Measurements from ENCODE around the gene MPC1.

The MPC1 gene

GRCh38 chr6:166382933-166383801 is at the start of gene MPC1:
TSS of gene MPC1 (minus strand) at chr6:166382940. CDS start at chr6:166382876, 64 bp downstream.
- peak; percentile 87 to 89 for DNase-seq (ENCODE audit: low read depth in 2 of 2)

- no peak for DNase-seq (ENCODE audit: low read depth in 2 of 2)
These were observed 47.5 kb upstream of the MPC1 start for GRCh38 chr6:166430269-166430668.

DNA sequence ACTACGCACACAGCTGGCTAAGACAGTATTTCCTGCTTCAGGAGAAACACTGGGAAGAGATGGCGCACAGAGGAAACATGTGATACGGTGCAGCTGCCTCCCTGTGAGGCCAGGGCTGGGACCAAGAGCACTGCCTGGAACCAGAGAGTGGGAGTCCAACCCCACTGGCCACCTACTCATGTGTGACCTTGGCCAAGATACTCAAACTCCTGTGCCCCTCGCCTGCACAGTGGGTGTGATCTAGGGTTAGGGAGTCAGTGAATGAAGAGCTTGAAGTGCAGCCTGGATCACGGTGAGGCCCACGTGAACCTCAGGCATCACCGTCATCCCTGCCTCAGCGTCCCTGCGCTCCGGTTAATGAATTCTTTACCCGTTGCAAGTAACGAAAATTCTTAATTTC is 41.7 kb upstream of the MPC1 start:
- no peak for DNase-seq (ENCODE audit: low read depth in 2 of 2)

DNA sequence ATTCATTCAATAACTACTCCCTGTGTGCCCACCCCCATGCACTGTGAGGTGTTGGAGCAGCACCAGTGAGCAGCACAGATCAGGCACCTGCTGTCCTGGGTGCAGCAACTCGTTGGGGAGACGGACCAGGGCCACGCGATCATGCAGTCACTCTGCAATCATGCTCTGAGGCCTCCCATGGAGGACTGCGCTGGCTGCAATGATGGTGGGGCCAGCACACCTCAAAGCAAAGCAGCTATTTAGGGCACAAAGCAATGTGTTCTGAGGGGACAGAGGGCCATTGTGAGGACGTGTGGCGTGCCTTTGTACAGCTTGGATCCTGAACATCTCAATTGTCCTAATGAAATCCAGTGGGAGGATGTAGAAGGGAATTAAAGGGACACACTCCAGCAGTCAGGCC is 41.0 kb upstream of the MPC1 start:
- no peak for DNase-seq (ENCODE audit: low read depth in 2 of 2)

DNA sequence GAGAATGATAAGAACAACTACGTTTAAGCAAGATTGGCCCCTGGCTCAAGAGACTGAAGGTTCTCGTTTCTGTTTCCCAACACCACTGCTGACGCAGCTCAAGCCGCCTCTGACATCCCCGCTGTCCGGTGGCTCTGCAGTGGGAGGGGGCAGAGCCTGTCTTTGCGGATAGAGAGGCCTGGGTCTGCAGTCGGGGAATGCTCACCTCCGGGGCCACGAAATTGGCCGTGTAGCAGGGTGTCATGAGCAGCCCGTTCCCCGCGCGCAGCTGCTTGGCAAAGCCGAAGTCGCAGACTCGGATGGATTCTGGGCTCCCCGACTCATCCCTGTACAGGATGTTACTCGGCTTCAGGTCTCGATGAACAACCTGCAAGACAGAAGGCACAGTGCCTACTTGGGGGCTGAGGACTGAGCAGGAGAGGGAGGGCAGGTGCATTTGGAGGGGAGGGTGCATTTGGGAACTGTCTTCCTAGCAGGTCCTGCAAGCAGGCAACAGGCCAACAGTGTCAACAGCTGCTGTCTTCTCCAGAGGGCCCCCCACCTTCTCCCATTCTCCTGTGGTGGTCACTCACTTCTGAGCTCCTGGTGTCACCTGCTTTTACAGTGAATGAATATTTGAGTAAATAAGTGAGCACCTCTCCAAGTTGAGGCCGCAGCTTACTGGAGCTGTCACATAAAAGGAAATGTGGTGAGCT is 40.5 kb upstream of the MPC1 start:
- DNase-seq (ENCODE audit: low read depth in 2 of 2), result no peak

GRCh38 chr6:166422201-166422940 is 39.6 kb upstream of the MPC1 start:
- DNase-seq (ENCODE audit: low read depth in 2 of 2), result no peak

- no peak for DNase-seq (ENCODE audit: low read depth in 2 of 2)
These were observed 37.6 kb upstream of the MPC1 start for GRCh38 chr6:166420351-166420750.

GRCh38 chr6:166419717-166420116 is 37.0 kb upstream of the MPC1 start:
- no peak for DNase-seq (ENCODE audit: low read depth in 2 of 2)

GRCh38 chr6:166419286-166419685 is 36.5 kb upstream of the MPC1 start:
- peak in 1 of 2 donors; percentile 31 for DNase-seq (ENCODE audit: low read depth in 2 of 2)

- DNase-seq (ENCODE audit: low read depth in 2 of 2), result no peak
These were observed 36.0 kb upstream of the MPC1 start for GRCh38 chr6:166418691-166419143.

DNA sequence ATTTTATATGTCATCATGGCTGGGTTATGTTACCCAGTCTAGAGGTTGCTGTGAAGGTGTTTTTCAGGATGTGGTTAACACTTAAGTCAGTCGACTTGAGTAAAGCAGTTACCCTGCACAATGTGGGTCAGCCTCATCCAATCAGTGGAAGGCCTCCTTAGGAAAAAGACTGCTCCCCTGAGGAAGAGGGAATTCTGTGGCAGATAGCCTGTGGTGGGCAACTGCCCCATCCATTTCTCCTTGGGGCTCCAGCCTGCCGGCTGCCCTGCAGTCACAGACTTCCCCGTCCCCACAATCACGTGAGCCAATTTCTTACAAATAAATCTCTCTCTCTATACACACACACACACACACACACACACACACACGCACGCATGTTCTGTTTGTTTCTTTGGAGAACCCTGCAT is 34.5 kb upstream of the MPC1 start:
- DNase-seq (ENCODE audit: low read depth in 2 of 2), result peak in 1 of 2 donors; percentile 15

- no peak for DNase-seq (ENCODE audit: low read depth in 2 of 2)
These were observed 33.1 kb upstream of the MPC1 start for GRCh38 chr6:166415833-166416347.

DNA sequence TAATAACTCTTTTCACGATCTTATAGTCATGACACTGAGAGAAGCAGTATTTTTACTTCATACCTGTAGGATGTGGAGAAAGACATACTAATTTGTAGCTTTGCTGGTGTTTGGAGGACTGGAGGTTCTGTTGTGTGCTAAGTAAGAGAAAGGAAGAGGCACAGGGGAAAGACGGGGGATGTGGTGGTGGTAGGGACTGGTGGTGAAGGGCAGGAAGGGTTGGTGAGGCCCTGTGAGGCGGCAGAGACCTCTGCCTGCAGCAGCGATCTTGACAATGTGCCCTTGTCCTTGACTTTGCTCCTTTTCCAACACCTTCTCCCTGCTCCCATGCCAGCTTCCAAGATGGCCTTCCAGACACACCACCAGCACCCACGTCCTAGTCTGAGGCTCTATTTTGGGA is 32.6 kb upstream of the MPC1 start:
- no peak for DNase-seq (ENCODE audit: low read depth in 2 of 2)

GRCh38 chr6:166413491-166413951 is 30.8 kb upstream of the MPC1 start:
- DNase-seq (ENCODE audit: low read depth in 2 of 2), result no peak

- no peak for DNase-seq (ENCODE audit: low read depth in 2 of 2)
These were observed 30.2 kb upstream of the MPC1 start for GRCh38 chr6:166412911-166413384.

DNA sequence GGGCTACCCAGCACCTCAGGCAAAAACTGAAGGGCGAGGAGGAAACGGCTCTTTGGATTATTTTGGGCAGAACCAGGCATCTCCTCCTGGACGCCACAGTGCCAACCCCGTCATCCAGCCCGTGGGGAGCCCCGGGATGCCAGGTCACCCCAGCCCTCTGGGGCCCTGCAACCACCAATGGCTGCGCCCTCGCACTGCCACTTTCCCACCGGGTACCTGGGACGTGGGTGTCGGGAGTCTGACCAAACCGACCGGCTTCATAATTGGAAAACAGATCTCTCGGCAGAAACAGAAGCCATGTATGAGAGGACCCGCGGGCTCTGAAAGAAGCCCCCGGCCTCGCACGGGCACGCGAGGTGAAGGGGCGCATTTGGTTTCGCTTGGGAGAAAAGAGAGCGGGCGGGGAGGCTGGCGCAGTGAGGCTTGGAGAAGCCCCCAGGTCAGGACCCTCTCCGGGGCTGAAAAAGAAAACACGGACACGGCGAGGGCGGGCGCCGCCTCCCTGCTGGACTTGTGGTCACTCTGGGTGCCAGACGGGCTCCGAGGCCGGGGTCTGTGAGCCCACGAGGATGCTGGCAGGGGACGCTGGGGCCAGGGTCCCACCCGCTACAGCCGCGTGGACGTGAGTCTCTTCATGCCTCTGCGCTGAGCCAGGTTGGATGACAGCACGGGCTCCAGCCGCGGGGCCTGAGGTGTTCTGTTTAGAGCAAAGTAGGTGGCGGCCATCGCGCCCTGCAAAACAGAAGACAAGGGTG is 29.6 kb upstream of the MPC1 start:
- DNase-seq (ENCODE audit: low read depth in 2 of 2), result no peak

DNA sequence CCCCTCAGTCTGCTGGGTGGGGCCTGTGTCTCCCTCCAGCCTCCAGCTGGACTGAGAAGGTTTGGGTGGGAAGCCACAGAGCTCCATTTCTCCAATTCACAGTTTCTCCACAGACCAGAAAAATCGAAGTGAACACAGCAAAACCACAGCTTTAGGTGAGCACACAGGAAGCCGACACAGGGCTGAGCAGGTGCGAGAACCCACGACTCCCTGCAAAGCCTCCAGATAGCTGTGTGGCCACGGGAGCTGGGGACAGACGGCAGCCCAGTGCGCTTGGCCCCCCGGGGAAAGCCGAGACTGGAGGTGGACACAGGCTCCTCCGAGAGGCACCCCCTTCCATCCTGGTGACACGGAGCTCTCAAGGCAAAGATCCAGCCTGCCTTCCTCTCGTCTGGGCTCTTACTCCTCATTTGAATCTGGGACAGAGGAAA is 29.0 kb upstream of the MPC1 start:
- DNase-seq (ENCODE audit: low read depth in 2 of 2), result no peak

- DNase-seq (ENCODE audit: low read depth in 2 of 2), result no peak
These were observed 28.5 kb upstream of the MPC1 start for GRCh38 chr6:166411271-166411670.

DNA sequence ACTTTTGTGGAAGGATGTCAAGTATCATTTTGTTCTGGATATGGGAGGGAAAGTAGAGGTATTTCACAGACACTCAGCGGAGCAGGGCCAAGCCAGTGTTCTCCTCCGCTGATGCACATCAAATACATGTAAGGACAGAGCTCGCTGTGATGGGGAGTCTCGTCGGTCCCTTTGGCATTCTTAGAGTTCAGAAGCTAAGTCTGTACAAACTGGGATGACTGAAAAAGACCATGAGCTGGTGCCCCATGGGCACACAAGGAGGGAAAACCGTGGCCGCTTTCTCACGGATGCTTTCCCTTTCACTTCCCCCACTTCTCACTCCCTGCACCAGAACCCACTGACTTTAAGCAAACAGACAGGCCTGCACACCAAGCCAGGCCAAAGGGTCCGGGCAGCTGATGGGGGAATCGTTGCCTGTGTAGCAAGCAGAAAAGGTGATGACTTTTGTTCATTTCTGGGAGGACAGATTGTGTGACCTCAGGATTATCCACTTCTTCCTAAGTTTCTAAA is 27.7 kb upstream of the MPC1 start:
- no peak for DNase-seq (ENCODE audit: low read depth in 2 of 2)

- DNase-seq (ENCODE audit: low read depth in 2 of 2), result no peak
These were observed 26.4 kb upstream of the MPC1 start for GRCh38 chr6:166408936-166409755.
